Activated T-helper 1 cell treated with anti-CD3 and anti-CD28 coated beads, Interleukin-2, amount 50 U/mL, for 16 hours (primary cell): Measurements from ENCODE around the gene FUOM.
"Not testable (repeated sequence)": the region's sequence is repeated elsewhere in the genome, so short reads cannot be mapped to it uniquely, and the experiment has no call there.

Experiments used
- DNase-seq, 2 donors: peaks; one replicate each; pipeline ENCODE4 v3.0.0-alpha.2; 2020; ENCODE audit warnings: low read depth in 1 of 2, low spot score in 1 of 2

The FUOM gene

GRCh38 chr10:133335246-133336117 lies 22.3 kb downstream of the FUOM start:
- DNase-seq = peak; percentile 62 to 68

GRCh38 chr10:133334503-133335245 lies 23.1 kb downstream of the FUOM start:
- no peak for DNase-seq

GRCh38 chr10:133332936-133333699 lies 24.7 kb downstream of the FUOM start:
- no peak for DNase-seq

- DNase-seq = peak; percentile 81 to 84
Measured at GRCh38 chr10:133329491-133330202, 28.2 kb downstream of the FUOM start.

- DNase-seq = no peak
Measured at GRCh38 chr10:133328358-133329343, 29.2 kb downstream of the FUOM start.

- DNase-seq = no peak
Measured at GRCh38 chr10:133327651-133328357, 30.0 kb downstream of the FUOM start.

GRCh38 chr10:133326745-133327650 lies 30.8 kb downstream of the FUOM start:
- no peak for DNase-seq

GRCh38 chr10:133326223-133326551 lies 31.6 kb downstream of the FUOM start:
- no peak for DNase-seq

- DNase-seq = no peak
Measured at GRCh38 chr10:133325440-133326222, 32.2 kb downstream of the FUOM start.

- no peak for DNase-seq
Measured at GRCh38 chr10:133324857-133325260, 33.0 kb downstream of the FUOM start.

GRCh38 chr10:133324198-133324792 lies 33.5 kb downstream of the FUOM start:
- DNase-seq = no peak

GRCh38 chr10:133322064-133322709 lies 35.6 kb downstream of the FUOM start:
- not testable (repeated sequence) for DNase-seq

GRCh38 chr10:133320852-133321422 lies 36.9 kb downstream of the FUOM start:
- not testable (repeated sequence) for DNase-seq

GRCh38 chr10:133318494-133319127 lies 39.2 kb downstream of the FUOM start:
- peak; percentile 44 to 54 for DNase-seq

GRCh38 chr10:133316732-133317131 lies 41.1 kb downstream of the FUOM start:
- no peak for DNase-seq

GRCh38 chr10:133316266-133316665 lies 41.6 kb downstream of the FUOM start:
- no peak for DNase-seq
